HepG2 (cell line): ENCODE measurements around the gene SLC9A9. TPM values are rescaled to one million over a fixed set of nuclear protein-coding genes. Genes with fewer than 3 reads are reported as not detected.

Source experiments
- ATAC-seq: fragments of 200-7000 bp; cut with Tn5 transposase; 3 replicates; pipeline ENCODE4 v1.9.1; 2020; ENCODE audit warnings: mild to moderate bottlenecking, moderate library complexity
- BruUV-seq: library from RNA; stranded (reverse); fragments of 400-500 nt; replicated peaks from 2 replicates; lab custom pipeline; 2021; lab: Mats Ljungman, UMichigan
- CTCF ChIA-PET: fragments of 300-600 bp; formaldehyde crosslinking; extraction: SDS; loops from one replicate; lab custom pipeline; 2021; ENCODE audit warnings: low total read pairs, inconsistent platforms, low intra/inter-chr PET ratio; lab: Yijun Ruan, JAX
- POLR2A ChIA-PET: fragments of 350-600 bp; sonication (Branson Sonifier 250); formaldehyde crosslinking; loops from one replicate; lab custom pipeline; 2020; ENCODE audit warnings: antibody characterized with exemption, inconsistent platforms; lab: Yijun Ruan, JAX
- DNase-seq: peaks from one replicate; pipeline ENCODE4 v3.0.0-alpha.2; 2015; ENCODE audit warnings: low spot score
- FAIRE-seq: peaks from 3 replicates; lab custom pipeline; 2011; peaks lifted over from hg19 to GRCh38; lab: Jason Lieb, UNC
- H2AFZ ChIP-seq: one replicate; pipeline ENCODE4 v1.6.1; 2011; ENCODE audit warnings: low read length, inconsistent platforms
- H3K27ac ChIP-seq: fragments of 300-600 bp; 3 replicates; pipeline ENCODE4 v1.8.0; 2011; ENCODE audit warnings: mixed run types, mild to moderate bottlenecking, mixed read lengths, low read length, inconsistent platforms; ENCODE audit not compliant: insufficient read depth; ENCODE audit errors: extremely low read length
- H3K27me3 ChIP-seq, 2 experiments: fragments of 200-600 bp in 1 of 2; 2 replicates in 1 of 2; 3 replicates in 1 of 2; pipeline versions ENCODE4 v1.6.0 to v1.8.0; 2011; ENCODE audit warnings: low read length in 2 of 2, mild to moderate bottlenecking in 2 of 2, moderate library complexity in 2 of 2, inconsistent platforms in 1 of 2; ENCODE audit not compliant: insufficient read depth in 2 of 2, control insufficient read depth in 1 of 2
- H3K36me3 ChIP-seq, 2 experiments: fragments of 200-600 bp in 1 of 2; replicated peaks in 1 of 2; 2 replicates in 1 of 2; 3 replicates in 1 of 2; pipeline versions ENCODE4 v1.5.1 to v1.8.0; 2011; ENCODE audit warnings: low read length in 2 of 2, inconsistent platforms in 1 of 2; ENCODE audit not compliant: insufficient read depth in 2 of 2, control insufficient read depth in 1 of 2
- H3K4me1 ChIP-seq: 2 replicates; pipeline ENCODE4 v1.5.1; 2012; ENCODE audit warnings: low read length, inconsistent platforms; ENCODE audit not compliant: insufficient read depth
- H3K4me2 ChIP-seq: 2 replicates; pipeline ENCODE4 v1.6.0; 2011; ENCODE audit warnings: low read depth, low read length, inconsistent platforms
- H3K4me3 ChIP-seq, 3 experiments: fragments of 200-600 bp in 1 of 3; sonication (generic), shearing (Covaris generic) in 1 of 3; replicated peaks in 1 of 3; 2 replicates each; pipeline ENCODE4 v1.5.1; 2011 to 2016; ENCODE audit warnings: low read length in 3 of 3, inconsistent platforms in 2 of 3, low read depth in 2 of 3, mild to moderate bottlenecking in 2 of 3, control low read depth in 1 of 3, mixed read lengths in 1 of 3; ENCODE audit not compliant: insufficient read depth in 1 of 3
- H3K79me2 ChIP-seq: one replicate; pipeline ENCODE4 v1.6.1; 2011; ENCODE audit warnings: low read length, inconsistent platforms; ENCODE audit not compliant: insufficient read depth
- H3K9ac ChIP-seq: 2 replicates; pipeline ENCODE4 v1.6.0; 2011; ENCODE audit warnings: mild to moderate bottlenecking, low read depth, low read length, inconsistent platforms; ENCODE audit not compliant: insufficient read depth
- H3K9me3 ChIP-seq: 2 replicates; pipeline ENCODE4 v1.5.1; 2012; ENCODE audit warnings: mild to moderate bottlenecking, low read length
- H4K20me1 ChIP-seq: 2 replicates; pipeline ENCODE4 v1.6.0; 2011; ENCODE audit warnings: inconsistent platforms, mild to moderate bottlenecking, low read length, moderate library complexity; ENCODE audit not compliant: insufficient read depth
- AKNA ChIP-seq: sonication (generic); formaldehyde crosslinking; IDR thresholded peaks from 2 replicates; pipeline ENCODE4 v1.4.0; 2020; ENCODE audit warnings: missing genetic modification reagents, borderline replicate concordance
- FOXO1 ChIP-seq: sonication (generic); formaldehyde crosslinking; IDR thresholded peaks from 2 replicates; pipeline ENCODE4 v1.4.0; 2020; ENCODE audit warnings: missing genetic modification reagents
- GATA4 ChIP-seq: sonication (generic); IDR thresholded peaks from 2 replicates; pipeline ENCODE4 v1.6.1; 2016; ENCODE audit warnings: antibody characterized with exemption, low read depth, borderline replicate concordance
- HNRNPLL ChIP-seq: fragments of 200-400 bp; formaldehyde crosslinking; IDR thresholded peaks from 2 replicates; pipeline ENCODE4 v1.6.1; 2017; ENCODE audit warnings: mild to moderate bottlenecking, low read depth, low read length; ENCODE audit not compliant: poor library complexity, severe bottlenecking
- KAT7 ChIP-seq: IDR thresholded peaks from 2 replicates; pipeline ENCODE4 v1.6.1; 2018; ENCODE audit warnings: borderline replicate concordance, missing compliant biosample characterization
- KDM2A ChIP-seq: sonication (generic); formaldehyde crosslinking; IDR thresholded peaks from 2 replicates; pipeline ENCODE4 v1.4.0; 2020; ENCODE audit warnings: low read depth, missing genetic modification reagents, borderline replicate concordance
- NBN ChIP-seq: fragments of 450-650 bp; conservative IDR thresholded peaks from 2 replicates; pipeline ENCODE4 v1.6.1; 2017
- SUZ12 ChIP-seq: fragments of 150-350 bp; IDR thresholded peaks from 2 replicates; pipeline ENCODE4 v1.6.1; 2014; ENCODE audit warnings: low read depth, low read length
- TBL1XR1 ChIP-seq: fragments of 150-350 bp; IDR thresholded peaks from 2 replicates; pipeline ENCODE4 v1.6.1; 2014; ENCODE audit warnings: borderline replicate concordance, low read length; ENCODE audit not compliant: partially characterized antibody
- ZFAT ChIP-seq: sonication (generic); formaldehyde crosslinking; conservative IDR thresholded peaks from 2 replicates; pipeline ENCODE4 v1.8.1; 2023; ENCODE audit warnings: missing genetic modification reagents, inconsistent platforms
- ZNF138 ChIP-seq: sonication (generic); formaldehyde crosslinking; IDR thresholded peaks from 2 replicates; pipeline ENCODE4 v1.5.0; 2020; ENCODE audit warnings: mild to moderate bottlenecking, low read depth, missing genetic modification reagents
- ZNF160 ChIP-seq: sonication (generic); formaldehyde crosslinking; IDR thresholded peaks from 2 replicates; pipeline ENCODE4 v1.8.0; 2022; ENCODE audit warnings: mild to moderate bottlenecking, inconsistent platforms, missing genetic modification reagents
- ZNF546 ChIP-seq: sonication (generic); formaldehyde crosslinking; conservative IDR thresholded peaks from 2 replicates; pipeline ENCODE4 v1.8.1; 2023; ENCODE audit warnings: mild to moderate bottlenecking, missing genetic modification reagents
- ZNF589 ChIP-seq: sonication (generic); formaldehyde crosslinking; conservative IDR thresholded peaks from 2 replicates; pipeline ENCODE4 v1.8.0; 2022; ENCODE audit warnings: mild to moderate bottlenecking, moderate library complexity, missing genetic modification reagents
- ZNF746 ChIP-seq: sonication (generic); formaldehyde crosslinking; IDR thresholded peaks from 2 replicates; pipeline ENCODE4 v1.8.0; 2022; ENCODE audit warnings: mild to moderate bottlenecking, missing genetic modification reagents
- ZSCAN22 ChIP-seq: sonication (generic); formaldehyde crosslinking; IDR thresholded peaks from 2 replicates; pipeline ENCODE4 v1.4.0; 2020; ENCODE audit warnings: mild to moderate bottlenecking, missing genetic modification reagents
- in situ Hi-C: cut with HindIII; loops from 2 replicates; pipeline ENCODE4 v1.10.0; 2017; ENCODE audit warnings: low pct_unique_long_range_greater_than_20kb; ENCODE audit not compliant: extremely low pct_ligation_motif_present
- intact Hi-C: fragments of 100-400 bp; cut with micrococcal nuclease; formaldehyde crosslinking; loops from one replicate; pipeline ENCODE4 v1.10.0; 2022; ENCODE audit not compliant: unreplicated experiment
- polyA plus RNA-seq, 8 experiments: library from polyadenylated mRNA; depleted of rRNA in 3 of 8; stranded (reverse) in 7 of 8; unstranded in 1 of 8; fragments of >200 nt; fragmentation: Illumina TruSeq in 4 of 8; extraction: Trizol in 4 of 8; gene quantifications; 2 replicates each; pipeline versions ENCODE4 v1.2.1 to v1.2.3, GENCODE V29; 2011 to 2016; ENCODE audit warnings: low read depth in 4 of 8, missing spikeins in 1 of 8, mixed read lengths in 1 of 8; ENCODE audit not compliant: insufficient read depth in 1 of 8
- total RNA-seq, 5 experiments: library from RNA; depleted of rRNA; stranded (reverse); fragments of >200 nt; fragmentation: Illumina TruSeq; extraction: Trizol; gene quantifications; 2 replicates each; pipeline ENCODE4 v1.2.3, GENCODE V29; 2016; ENCODE audit warnings: low read depth in 1 of 5
- TF ChIP-seq, protein P1 (sequence below): sonication (generic); formaldehyde crosslinking; IDR thresholded peaks from 2 replicates; pipeline ENCODE4 v1.4.0; 2020; ENCODE audit warnings: mild to moderate bottlenecking, missing genetic modification reagents
- TF ChIP-seq, protein P2 (sequence below): sonication (generic); formaldehyde crosslinking; IDR thresholded peaks from 2 replicates; pipeline ENCODE4 v1.4.0; 2020; ENCODE audit warnings: mild to moderate bottlenecking, missing genetic modification reagents

SLC9A9 gene
- total and polyA plus RNA-seq, 2 of the 13 experiments (the other 11 are each of a cell fraction or from before 2014, with no cell fraction given) = not detected

DNA sequence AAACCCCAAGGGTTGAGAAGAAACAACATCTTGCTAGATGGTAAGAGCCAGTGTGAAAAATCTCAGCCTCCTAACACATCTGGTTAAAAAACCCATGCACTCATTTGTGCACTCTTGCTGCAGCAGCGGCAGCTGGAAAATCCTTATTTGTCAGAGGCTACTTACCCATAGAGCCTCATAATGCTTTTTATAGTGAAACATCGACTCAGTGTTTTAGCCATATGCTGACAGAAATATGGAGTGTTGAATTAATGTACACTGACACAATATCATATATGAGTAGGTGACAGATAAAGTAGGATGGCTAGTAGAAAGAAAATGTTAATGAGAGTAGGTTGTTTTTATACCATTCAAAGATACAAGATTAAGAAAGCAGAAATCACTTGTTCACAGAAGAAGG lies 13.0 kb downstream of the SLC9A9 start (continued):
- no peak for TF ChIP-seq FOXO1 (CRISPR knock-in tag)
- no peak for TF ChIP-seq HNRNPLL
- no peak for TF ChIP-seq GATA4
- no peak for TF ChIP-seq AKNA (CRISPR knock-in tag)
- no peak for TF ChIP-seq NBN
- TF ChIP-seq ZNF746 (CRISPR knock-in tag) = no peak
- TF ChIP-seq ZSCAN22 (CRISPR knock-in tag) = no peak

DNA sequence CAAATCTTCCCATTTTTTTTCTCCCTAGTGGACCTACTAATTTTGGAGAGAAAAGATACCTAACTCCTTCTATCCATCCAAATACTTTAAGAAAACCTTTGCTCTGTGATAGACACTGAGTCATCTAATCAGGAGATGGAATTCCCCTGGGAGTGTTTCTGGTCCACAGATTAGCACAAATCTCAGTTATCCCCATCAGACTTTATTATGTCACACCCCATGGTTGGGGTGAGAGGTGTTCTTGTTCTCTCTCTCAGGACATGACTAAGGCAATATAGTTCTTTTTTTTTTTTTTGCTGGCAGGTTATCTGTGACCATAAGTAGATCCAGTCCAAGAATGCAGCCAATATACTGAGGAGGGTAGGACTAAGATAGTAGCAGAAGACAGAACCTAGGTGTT lies 15.8 kb downstream of the SLC9A9 start:
- no peak overlapping the region for H3K27ac ChIP-seq
- H3K27me3 ChIP-seq = no peaks in the 10 kb centered on the region
- no peak overlapping the region for H3K4me2 ChIP-seq
- in situ Hi-C loops (no loop called here), intact Hi-C loops (no loop called here)
- POLR2A ChIA-PET = no interaction called here
- no peaks in the 10 kb centered on the region for H3K4me1 ChIP-seq
- no TSS peak for BruUV-seq
- FAIRE-seq (no peak), DNase-seq (no peak), ATAC-seq (no peak)
- no peak overlapping the region for H2AFZ ChIP-seq
- H4K20me1 ChIP-seq = no peaks in the 10 kb centered on the region
- H3K9me3 ChIP-seq = no peaks in the 10 kb centered on the region
- H3K9ac ChIP-seq = no peak overlapping the region
- no peaks in the 10 kb centered on the region for H3K79me2 ChIP-seq
- no peaks in the 10 kb centered on the region for H3K36me3 ChIP-seq
- CTCF ChIA-PET = no interaction called here
- no peak overlapping the region for H3K4me3 ChIP-seq
- no peak for TF ChIP-seq KDM2A (CRISPR knock-in tag)
- no peak for TF ChIP-seq SUZ12
- TF ChIP-seq ZNF138 (CRISPR knock-in tag) = no peak
- TF ChIP-seq, protein P1, sequence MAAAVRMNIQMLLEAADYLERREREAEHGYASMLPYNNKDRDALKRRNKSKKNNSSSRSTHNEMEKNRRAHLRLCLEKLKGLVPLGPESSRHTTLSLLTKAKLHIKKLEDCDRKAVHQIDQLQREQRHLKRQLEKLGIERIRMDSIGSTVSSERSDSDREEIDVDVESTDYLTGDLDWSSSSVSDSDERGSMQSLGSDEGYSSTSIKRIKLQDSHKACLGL (CRISPR knock-in tag) = no peak
- TF ChIP-seq ZNF589 (CRISPR knock-in tag) = no peak
- TF ChIP-seq ZFAT = no peak
- TF ChIP-seq ZNF546 = no peak
- TF ChIP-seq, protein P2, sequence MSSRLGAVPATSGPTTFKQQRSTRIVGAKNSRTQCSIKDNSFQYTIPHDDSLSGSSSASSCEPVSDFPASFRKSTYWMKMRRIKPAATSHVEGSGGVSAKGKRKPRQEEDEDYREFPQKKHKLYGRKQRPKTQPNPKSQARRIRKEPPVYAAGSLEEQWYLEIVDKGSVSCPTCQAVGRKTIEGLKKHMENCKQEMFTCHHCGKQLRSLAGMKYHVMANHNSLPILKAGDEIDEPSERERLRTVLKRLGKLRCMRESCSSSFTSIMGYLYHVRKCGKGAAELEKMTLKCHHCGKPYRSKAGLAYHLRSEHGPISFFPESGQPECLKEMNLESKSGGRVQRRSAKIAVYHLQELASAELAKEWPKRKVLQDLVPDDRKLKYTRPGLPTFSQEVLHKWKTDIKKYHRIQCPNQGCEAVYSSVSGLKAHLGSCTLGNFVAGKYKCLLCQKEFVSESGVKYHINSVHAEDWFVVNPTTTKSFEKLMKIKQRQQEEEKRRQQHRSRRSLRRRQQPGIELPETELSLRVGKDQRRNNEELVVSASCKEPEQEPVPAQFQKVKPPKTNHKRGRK (CRISPR knock-in tag) = no peak
- no peak for TF ChIP-seq TBL1XR1
- no peak for TF ChIP-seq KAT7 (CRISPR knock-in tag)
- TF ChIP-seq ZNF160 = no peak
